ACC112 (cell line): Measurements from ENCODE around the gene DLG2.
A peak's percentile ranks its signal among the peaks of the same experiment; 100 is the strongest.

Experiments used
- H2AFZ ChIP-seq: fragments of 200-600 bp; sonication (generic); one replicate; pipeline ENCODE4 v1.6.0; 2017; ENCODE audit warnings: antibody characterized with exemption, low read length; ENCODE audit not compliant: unreplicated experiment
- H3K27ac ChIP-seq: fragments of 200-600 bp; sonication (generic); 2 replicates; pipeline ENCODE4 v1.5.1; 2014; ENCODE audit warnings: low read depth, mild to moderate bottlenecking, antibody characterized with exemption, low read length, moderate library complexity
- H3K27me3 ChIP-seq: fragments of 200-600 bp; sonication (generic); 2 replicates; pipeline ENCODE4 v1.6.1; 2014; ENCODE audit warnings: mild to moderate bottlenecking, antibody characterized with exemption, low read length, moderate library complexity, mixed read lengths; ENCODE audit not compliant: insufficient read depth
- H3K36me3 ChIP-seq: fragments of 200-600 bp; sonication (generic); 2 replicates; pipeline ENCODE4 v1.6.1; 2016; ENCODE audit warnings: mild to moderate bottlenecking, antibody characterized with exemption, low read length, moderate library complexity, mixed read lengths; ENCODE audit not compliant: insufficient read depth
- H3K4me1 ChIP-seq: fragments of 200-600 bp; sonication (generic); one replicate; pipeline ENCODE4 v1.6.1; 2016; ENCODE audit warnings: low read length, mixed read lengths; ENCODE audit not compliant: insufficient read depth, unreplicated experiment, control insufficient read depth
- H3K4me3 ChIP-seq: fragments of 200-600 bp; sonication (generic); 2 replicates; pipeline ENCODE4 v1.5.1; 2014; ENCODE audit warnings: mild to moderate bottlenecking, low read depth, low read length
- H3K79me2 ChIP-seq: fragments of 200-600 bp; sonication (generic); one replicate; pipeline ENCODE4 v1.6.0; 2016; ENCODE audit warnings: low read length; ENCODE audit not compliant: control insufficient read depth, unreplicated experiment, insufficient read depth

Gene DLG2

GRCh38 chr11:83687787-83688186 is 1939.4 kb downstream of the DLG2 start:
- H3K36me3 ChIP-seq = no peaks in the 10 kb centered on the region
- no peak overlapping the region for H2AFZ ChIP-seq
- no peak overlapping the region for H3K4me3 ChIP-seq
- no peaks in the 10 kb centered on the region for H3K4me1 ChIP-seq
- no peak overlapping the region for H3K27ac ChIP-seq
- no peaks in the 10 kb centered on the region for H3K79me2 ChIP-seq
- H3K27me3 ChIP-seq = peaks cover 30% of the 10 kb centered on the region

- Histone ChIP-seq H3K36me3 (no peaks in the 10 kb centered on the region), H3K4me3 (no peak overlapping the region), H2AFZ (no peak overlapping the region), H3K4me1 (peaks cover 4% of the 10 kb centered on the region), H3K27ac (no peak overlapping the region), H3K27me3 (peaks cover 36% of the 10 kb centered on the region), H3K79me2 (no peaks in the 10 kb centered on the region)
These were observed 1941.4 kb downstream of the DLG2 start for GRCh38 chr11:83685730-83686129.

- Histone ChIP-seq H3K27me3 (peaks cover 53% of the 10 kb centered on the region), H2AFZ (no peak overlapping the region), H3K27ac (no peak overlapping the region), H3K79me2 (no peaks in the 10 kb centered on the region), H3K4me1 (peaks cover 4% of the 10 kb centered on the region), H3K36me3 (no peaks in the 10 kb centered on the region), H3K4me3 (no peak overlapping the region)
These were observed 1943.1 kb downstream of the DLG2 start for GRCh38 chr11:83684071-83684470.

- Histone ChIP-seq H3K27ac (no peak overlapping the region), H3K36me3 (no peaks in the 10 kb centered on the region), H2AFZ (no peak overlapping the region), H3K79me2 (no peaks in the 10 kb centered on the region), H3K27me3 (peaks cover 67% of the 10 kb centered on the region), H3K4me3 (no peak overlapping the region), H3K4me1 (peaks cover 4% of the 10 kb centered on the region)
These were observed 1944.6 kb downstream of the DLG2 start for GRCh38 chr11:83682611-83682973.

- Histone ChIP-seq H3K27me3 (peaks cover 71% of the 10 kb centered on the region), H3K4me3 (peak overlapping the region; percentile 64), H3K79me2 (no peaks in the 10 kb centered on the region), H3K36me3 (no peaks in the 10 kb centered on the region), H2AFZ (no peak overlapping the region), H3K4me1 (peaks cover 4% of the 10 kb centered on the region), H3K27ac (no peak overlapping the region)
These were observed 1945.1 kb downstream of the DLG2 start for GRCh38 chr11:83681906-83682610.

GRCh38 chr11:83681031-83681781 is 1945.9 kb downstream of the DLG2 start:
- Histone ChIP-seq H3K4me1 (peaks cover 4% of the 10 kb centered on the region), H3K27me3 (peaks cover 72% of the 10 kb centered on the region), H2AFZ (no peak overlapping the region), H3K4me3 (peak overlapping the region; percentile 64), H3K27ac (no peak overlapping the region), H3K36me3 (no peaks in the 10 kb centered on the region), H3K79me2 (no peaks in the 10 kb centered on the region)

- Histone ChIP-seq H3K27me3 (peaks cover 77% of the 10 kb centered on the region), H3K4me3 (no peak overlapping the region), H3K36me3 (no peaks in the 10 kb centered on the region), H3K4me1 (peaks cover 4% of the 10 kb centered on the region), H3K27ac (no peak overlapping the region), H3K79me2 (no peaks in the 10 kb centered on the region), H2AFZ (no peak overlapping the region)
These were observed 1946.8 kb downstream of the DLG2 start for GRCh38 chr11:83680321-83680720.

- no peak overlapping the region for H3K27ac ChIP-seq
- H3K4me1 ChIP-seq = peaks cover 4% of the 10 kb centered on the region
- H3K27me3 ChIP-seq = peaks cover 81% of the 10 kb centered on the region
- H3K79me2 ChIP-seq = no peaks in the 10 kb centered on the region
- no peaks in the 10 kb centered on the region for H3K36me3 ChIP-seq
- no peak overlapping the region for H2AFZ ChIP-seq
- no peak overlapping the region for H3K4me3 ChIP-seq
These were observed 1948.1 kb downstream of the DLG2 start for GRCh38 chr11:83678831-83679584.

GRCh38 chr11:83677730-83678129 is 1949.4 kb downstream of the DLG2 start:
- peaks cover 4% of the 10 kb centered on the region for H3K4me1 ChIP-seq
- H3K4me3 ChIP-seq = no peak overlapping the region
- no peaks in the 10 kb centered on the region for H3K79me2 ChIP-seq
- H3K27ac ChIP-seq = no peak overlapping the region
- H3K27me3 ChIP-seq = peaks cover 68% of the 10 kb centered on the region
- no peak overlapping the region for H2AFZ ChIP-seq
- no peaks in the 10 kb centered on the region for H3K36me3 ChIP-seq

- Histone ChIP-seq H3K27ac (no peak overlapping the region), H3K4me1 (no peaks in the 10 kb centered on the region), H3K79me2 (no peaks in the 10 kb centered on the region), H3K36me3 (no peaks in the 10 kb centered on the region), H3K4me3 (no peak overlapping the region), H3K27me3 (peaks cover 52% of the 10 kb centered on the region), H2AFZ (no peak overlapping the region)
These were observed 1951.0 kb downstream of the DLG2 start for GRCh38 chr11:83676056-83676601.
